Adrenal gland (tissue), 12 donors: ENCODE measurements around the gene NLRP3. TPM values are rescaled to one million over a fixed set of nuclear protein-coding genes. Genes with fewer than 3 reads are reported as not detected.
A peak's percentile ranks its signal among the peaks of the same experiment; 100 is the strongest.

ENCODE experiments used
- DNase-seq, 7 donors: peaks; one replicate each; pipeline ENCODE4 v3.0.0-alpha.2; 2019 to 2020
- H3K27ac ChIP-seq, 5 donors: fragments of 200-600 bp; sonication (generic) in 4 of 5; 1 replicate in 3 of 5; 2 replicates in 2 of 5; pipeline versions ENCODE4 v1.5.1 to v1.8.0; 2016 to 2020; ENCODE audit warnings: mild to moderate bottlenecking in 1 of 5
- H3K27me3 ChIP-seq: fragments of 200-600 bp; 2 replicates; pipeline ENCODE4 v1.8.0; 2021
- H3K36me3 ChIP-seq, 2 donors: fragments of 200-600 bp; replicated peaks in 1 of 2; 1 replicate in 1 of 2; 2 replicates in 1 of 2; pipeline versions ENCODE4 v1.5.1 to v1.8.0; 2018 to 2022
- H3K4me1 ChIP-seq, 2 donors: fragments of 200-600 bp; replicated peaks in 1 of 2; 1 replicate in 1 of 2; 2 replicates in 1 of 2; pipeline versions ENCODE4 v1.5.1 to v1.8.0; 2018 to 2021
- H3K4me3 ChIP-seq, 4 donors: fragments of 200-600 bp; sonication (generic) in 3 of 4; one replicate each; pipeline ENCODE4 v1.5.1; 2016 to 2018
- H3K9me3 ChIP-seq, 3 donors: fragments of 200-600 bp; sonication (generic) in 1 of 3; replicated peaks in 1 of 3; 1 replicate in 2 of 3; 2 replicates in 1 of 3; pipeline versions ENCODE4 v1.5.1 to v1.8.0; 2016 to 2021
- POLR2A ChIP-seq, 2 donors: fragments of 450-650 bp; IDR thresholded peaks; one replicate each; pipeline ENCODE4 v1.6.1; 2017; ENCODE audit warnings: antibody characterized with exemption in 2 of 2, mild to moderate bottlenecking in 2 of 2, moderate library complexity in 1 of 2
- WGBS, 4 donors: extraction: QIAGEN DNeasy Blood & Tissue Kit in 2 of 4; methylation state at CpG; one replicate each; pipeline versions ENCODE4 v1.1.5 to v1.1.7; 2013 to 2017; 5-methylcytosine and 5-hydroxymethylcytosine counted together
- intact Hi-C, 2 donors: fragments of 100-400 bp; cut with DNase I; formaldehyde crosslinking; loops; one replicate each; pipeline versions ENCODE4 v1.14.1 to v1.15.0; 2022 to 2023
- polyA plus RNA-seq, 3 donors: library from polyadenylated mRNA; stranded (reverse); fragments of 200-250 nt in 2 of 3; fragments of 350-450 nt in 1 of 3; fragmentation: Illumina TruSeq in 1 of 3; extraction: RNeasy Lipid Tissue Mini Kit (QIAGEN cat#74804) in 1 of 3; gene quantifications; one replicate each; pipeline ENCODE4 v1.2.3, GENCODE V29; 2013 to 2014
- total RNA-seq, 9 donors: library from RNA; depleted of rRNA in 4 of 9; stranded (reverse); fragments of >200 nt in 4 of 9; fragments of 120-200 nt in 1 of 9; fragmentation: NEBNext Ultra II Directional in 1 of 9; extraction: Animal tissue kit (Norgen Biotek cat#: 25700) in 1 of 9; gene quantifications; one replicate each; pipeline versions ENCODE4 v1.1.0 to v1.2.4, GENCODE V29; 2013 to 2023
- TF ChIP-seq, protein P1 (sequence below), 6 experiments: fragments of 450-650 bp in 4 of 6; fragments of 200-600 bp in 2 of 6; sonication (generic) in 1 of 6; IDR thresholded peaks; 1 replicate in 5 of 6; 2 replicates in 1 of 6; pipeline versions ENCODE4 v1.5.1 to v1.8.0; 2016 to 2021; ENCODE audit warnings: antibody characterized with exemption in 6 of 6, mild to moderate bottlenecking in 2 of 6, moderate library complexity in 1 of 6
- donor health status: healthy with polysubstance abuse.
- donor health status: Bipolar disorder and iron deficiency.
- donor health status: DM: yes; HTN: yes; CAD: no.
- donor health status: DM: no; HTN: no; CAD: no.
- donor health status: DM: no; HTN: no; CAD: no.
- donor health status: DM: yes; HTN: yes; CAD: no.

Gene NLRP3
- total and polyA plus RNA-seq, 12 donors = 0.64 to 3.4 (median 1.7) TPM

DNA sequence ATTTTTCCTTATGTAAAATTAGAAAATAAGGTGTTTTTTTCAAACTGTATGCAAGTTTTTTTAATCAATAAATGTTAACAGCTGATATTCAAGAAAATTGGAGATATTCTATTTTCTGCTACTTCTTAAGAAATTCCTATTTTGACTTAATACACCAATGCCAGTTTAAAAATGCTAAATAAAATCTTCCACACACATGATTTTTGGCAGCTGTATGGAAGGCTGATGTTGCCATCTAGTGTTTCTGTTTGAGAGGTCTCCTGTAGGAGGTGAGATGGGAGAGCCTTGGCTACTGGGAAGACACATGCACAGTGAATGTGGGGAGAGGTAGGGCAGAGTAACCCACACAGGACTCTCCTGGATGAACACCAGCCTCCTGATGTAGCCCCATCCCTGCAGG is 71.1 kb downstream of the NLRP3 start:
- Histone ChIP-seq H3K4me3 (no peak overlapping the region), H3K36me3 (no peaks in the 10 kb centered on the region), H3K27me3 (no peaks in the 10 kb centered on the region), H3K4me1 (no peaks in the 10 kb centered on the region), H3K27ac (no peak overlapping the region), H3K9me3 (no peaks in the 10 kb centered on the region)
- TF ChIP-seq POLR2A (IDR thresholded peaks at IDR 0.05) = no peak
- TF ChIP-seq, protein P1, sequence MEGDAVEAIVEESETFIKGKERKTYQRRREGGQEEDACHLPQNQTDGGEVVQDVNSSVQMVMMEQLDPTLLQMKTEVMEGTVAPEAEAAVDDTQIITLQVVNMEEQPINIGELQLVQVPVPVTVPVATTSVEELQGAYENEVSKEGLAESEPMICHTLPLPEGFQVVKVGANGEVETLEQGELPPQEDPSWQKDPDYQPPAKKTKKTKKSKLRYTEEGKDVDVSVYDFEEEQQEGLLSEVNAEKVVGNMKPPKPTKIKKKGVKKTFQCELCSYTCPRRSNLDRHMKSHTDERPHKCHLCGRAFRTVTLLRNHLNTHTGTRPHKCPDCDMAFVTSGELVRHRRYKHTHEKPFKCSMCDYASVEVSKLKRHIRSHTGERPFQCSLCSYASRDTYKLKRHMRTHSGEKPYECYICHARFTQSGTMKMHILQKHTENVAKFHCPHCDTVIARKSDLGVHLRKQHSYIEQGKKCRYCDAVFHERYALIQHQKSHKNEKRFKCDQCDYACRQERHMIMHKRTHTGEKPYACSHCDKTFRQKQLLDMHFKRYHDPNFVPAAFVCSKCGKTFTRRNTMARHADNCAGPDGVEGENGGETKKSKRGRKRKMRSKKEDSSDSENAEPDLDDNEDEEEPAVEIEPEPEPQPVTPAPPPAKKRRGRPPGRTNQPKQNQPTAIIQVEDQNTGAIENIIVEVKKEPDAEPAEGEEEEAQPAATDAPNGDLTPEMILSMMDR (IDR thresholded peaks at IDR 0.05) = peak in 4 of 6 experiments; percentile 42 to 60 (median 50)
- peak in 2 of 7 donors; percentile 19 to 21 for DNase-seq
- intact Hi-C loops = loop anchor here in 1 of 2 donors (10.0 kb wide), 1 partner anchor 102 kb away; no protein-coding TSS in a partner anchor

DNA sequence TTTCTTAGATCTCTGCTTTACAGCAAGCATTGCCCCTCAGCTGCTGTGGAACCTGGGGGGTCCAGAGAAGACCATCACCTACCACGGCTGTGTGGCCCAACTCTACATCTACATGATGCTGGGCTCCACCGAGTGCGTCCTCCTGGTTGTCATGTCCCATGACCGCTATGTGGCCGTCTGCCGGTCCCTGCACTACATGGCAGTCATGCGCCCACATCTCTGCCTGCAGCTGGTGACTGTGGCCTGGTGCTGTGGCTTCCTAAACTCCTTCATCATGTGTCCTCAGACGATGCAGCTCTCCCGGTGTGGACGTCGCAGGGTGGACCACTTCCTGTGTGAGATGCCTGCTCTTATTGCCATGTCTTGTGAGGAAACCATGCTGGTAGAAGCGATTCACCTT is 75.4 kb downstream of the NLRP3 start:
- H3K4me3 ChIP-seq = no peak overlapping the region
- H3K4me1 ChIP-seq = no peaks in the 10 kb centered on the region
- H3K9me3 ChIP-seq = no peaks in the 10 kb centered on the region
- H3K36me3 ChIP-seq = no peaks in the 10 kb centered on the region
- WGBS, 4 donors = 82 to 91% (median 89%) methylated on average over 12 of the region's 12 CpGs
- H3K27ac ChIP-seq = no peak overlapping the region
- TF ChIP-seq, protein P1 (IDR thresholded peaks at IDR 0.05) = no peak
- TF ChIP-seq POLR2A (IDR thresholded peaks at IDR 0.05) = no peak
- DNase-seq = no peak
- H3K27me3 ChIP-seq = no peaks in the 10 kb centered on the region
- intact Hi-C loops = no loop called here

DNA sequence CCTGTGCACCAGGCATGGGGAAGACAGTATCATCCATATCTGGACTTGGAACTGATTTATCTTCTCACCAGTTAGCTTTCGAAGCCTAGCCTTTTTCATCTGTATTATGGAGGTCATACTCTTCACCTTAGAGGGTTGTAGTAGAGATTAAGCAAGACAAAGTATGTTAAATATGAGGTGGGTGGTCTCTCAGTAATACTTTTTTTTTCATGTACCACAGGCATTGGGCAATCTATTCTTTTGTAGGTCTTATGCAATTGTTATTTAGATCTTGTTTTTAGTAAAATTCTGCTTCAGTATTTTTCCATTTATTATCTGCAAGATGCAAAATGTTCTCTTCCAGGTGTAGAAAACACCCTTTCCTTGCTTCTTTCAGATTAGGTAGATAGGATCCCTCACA is 77.1 kb downstream of the NLRP3 start:
- WGBS, 4 donors = 40 to 60% (median 50%) methylated on average over 1 of the region's 1 CpG
- no peaks in the 10 kb centered on the region for H3K9me3 ChIP-seq
- H3K27ac ChIP-seq = no peak overlapping the region
- no peak for DNase-seq
- H3K36me3 ChIP-seq = no peaks in the 10 kb centered on the region
- no peaks in the 10 kb centered on the region for H3K27me3 ChIP-seq
- no peak overlapping the region for H3K4me3 ChIP-seq
- intact Hi-C loops = no loop called here
- no peaks in the 10 kb centered on the region for H3K4me1 ChIP-seq
- TF ChIP-seq, protein P1 (IDR thresholded peaks at IDR 0.05) = no peak
- no peak for TF ChIP-seq POLR2A (IDR thresholded peaks at IDR 0.05)

DNA sequence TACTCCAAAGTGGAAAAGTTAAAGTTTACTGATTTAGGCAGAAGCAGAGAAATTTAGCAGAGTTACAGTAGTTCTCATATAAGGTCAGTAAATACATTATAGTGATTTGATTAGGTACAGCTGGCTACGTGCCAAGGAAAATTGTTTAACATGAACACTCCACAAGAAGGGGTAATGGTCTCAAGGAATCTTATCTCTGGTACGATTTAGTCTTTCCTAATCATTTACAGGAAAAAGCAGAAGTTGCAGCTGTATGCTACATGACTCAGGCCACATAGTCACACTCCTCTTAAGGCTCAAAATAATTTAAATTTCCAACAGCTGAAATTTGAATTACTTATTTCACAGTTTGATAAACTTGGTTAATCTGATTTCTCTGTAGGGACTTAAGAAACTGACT is 78.8 kb downstream of the NLRP3 start:
- Histone ChIP-seq H3K27ac (no peak overlapping the region), H3K36me3 (no peaks in the 10 kb centered on the region), H3K4me3 (no peak overlapping the region), H3K4me1 (no peaks in the 10 kb centered on the region), H3K9me3 (no peaks in the 10 kb centered on the region), H3K27me3 (no peaks in the 10 kb centered on the region)
- TF ChIP-seq, protein P1 (IDR thresholded peaks at IDR 0.05) = no peak
- TF ChIP-seq POLR2A (IDR thresholded peaks at IDR 0.05) = no peak
- intact Hi-C loops = no loop called here
- no peak for DNase-seq
- WGBS, 4 donors = 9 to 31% (median 26%) methylated on average over 2 of the region's 2 CpGs
